ENCODE measurements around the gene BRD2. TPM values are rescaled to one million over a fixed set of nuclear protein-coding genes. Genes with fewer than 3 reads are reported as not detected.

The BRD2 gene
- total RNA-seq, 8 experiments from 2014 or later: 124 to 401 (median 193) TPM

- WGBS, 10 experiments: 55 to 100% (median 73%) methylated on average over 1 to 4 of the region's 4 CpGs; no CpG with 5 or more reads in 1 of the 10 experiments
- H3K27ac ChIP-seq: no peak overlapping the region
- no peaks in the 10 kb centered on the region for H3K4me1 ChIP-seq (replicated peaks in 1 of 2)
- no peak overlapping the region for H3K4me3 ChIP-seq
- no peak for ATAC-seq (replicated peaks in 6 of 8)
- in situ Hi-C loops (cut with MboI; ENCODE audit: low pct_unique_long_range_greater_than_20kb in 2 of 9, low sequenced_read_pairs in 9 of 9, unreplicated experiment in 9 of 9): loop anchor here in 1 of 9 experiments (10.0 kb wide), 1 partner anchor 69 kb away; no protein-coding TSS in a partner anchor
Measured at GRCh38 chr6:32953775-32954174, 14.6 kb upstream of the BRD2 start.

- H3K27ac ChIP-seq: no peak overlapping the region
- 0 to 90% (median 67%) methylated on average over 1 to 4 of the region's 4 CpGs; no CpG with 5 or more reads in 1 of the 10 experiments for WGBS, 10 experiments
- H3K4me3 ChIP-seq: no peak overlapping the region
- in situ Hi-C loops (cut with MboI; ENCODE audit: low pct_unique_long_range_greater_than_20kb in 2 of 9, low sequenced_read_pairs in 9 of 9, unreplicated experiment in 9 of 9): loop anchor here in 1 of 9 experiments (10.0 kb wide), 1 partner anchor 69 kb away; no protein-coding TSS in a partner anchor
- ATAC-seq (replicated peaks in 6 of 8): no peak
- no peaks in the 10 kb centered on the region for H3K4me1 ChIP-seq (replicated peaks in 1 of 2)
Measured at GRCh38 chr6:32954267-32954666, 14.1 kb upstream of the BRD2 start.

- 19 to 100% (median 41%) methylated on average over 1 to 3 of the region's 3 CpGs; no CpG with 5 or more reads in 2 of the 10 experiments for whole genome bisulfite sequencing, 10 experiments
- H3K4me3 ChIP-seq: no peak overlapping the region
- H3K27ac ChIP-seq: no peak overlapping the region
- in situ Hi-C loops (cut with MboI; ENCODE audit: low pct_unique_long_range_greater_than_20kb in 2 of 9, low sequenced_read_pairs in 9 of 9, unreplicated experiment in 9 of 9): loop anchor here in 1 of 9 experiments (10.0 kb wide), 1 partner anchor 70 kb away; no protein-coding TSS in a partner anchor
- ATAC-seq (replicated peaks in 6 of 8): peak in 1 of 8 experiments; percentile 5
- H3K4me1 ChIP-seq (replicated peaks in 1 of 2): no peaks in the 10 kb centered on the region
Measured at GRCh38 chr6:32954986-32955802, 13.2 kb upstream of the BRD2 start.

GRCh38 chr6:32956176-32956575 is 12.2 kb upstream of the BRD2 start:
- H3K4me3 ChIP-seq: no peak overlapping the region
- in situ Hi-C loops (cut with MboI; ENCODE audit: low pct_unique_long_range_greater_than_20kb in 2 of 9, low sequenced_read_pairs in 9 of 9, unreplicated experiment in 9 of 9): loop anchor here in 1 of 9 experiments (10.0 kb wide), 1 partner anchor 71 kb away; no protein-coding TSS in a partner anchor
- WGBS, 10 experiments: 37 to 100% (median 48%) methylated on average over 1 to 2 of the region's 2 CpGs; no CpG with 5 or more reads in 3 of the 10 experiments
- H3K4me1 ChIP-seq (replicated peaks in 1 of 2): no peaks in the 10 kb centered on the region
- no peak overlapping the region for H3K27ac ChIP-seq
- no peak for ATAC-seq (replicated peaks in 6 of 8)

GRCh38 chr6:32960563-32960962 is 7.8 kb upstream of the BRD2 start:
- in situ Hi-C loops (cut with MboI; ENCODE audit: low pct_unique_long_range_greater_than_20kb in 2 of 9, low sequenced_read_pairs in 9 of 9, unreplicated experiment in 9 of 9): no loop called here
- WGBS, 10 experiments: 80 to 100% (median 93%) methylated on average over 1 to 5 of the region's 5 CpGs; no CpG with 5 or more reads in 1 of the 10 experiments
- Histone ChIP-seq H3K4me3 (no peak overlapping the region), H3K4me1 (replicated peaks in 1 of 2) (no peaks in the 10 kb centered on the region), H3K27ac (no peak overlapping the region)
- no peak for ATAC-seq (replicated peaks in 6 of 8)

- Histone ChIP-seq H3K4me3 (no peak overlapping the region), H3K27ac (no peak overlapping the region), H3K4me1 (replicated peaks in 1 of 2) (peaks cover 3 to 6% of the 10 kb centered on the region in 2 donors)
- peak in 3 of 8 experiments; percentile 37 to 59 (median 50) for ATAC-seq (replicated peaks in 6 of 8)
- in situ Hi-C loops (cut with MboI; ENCODE audit: low pct_unique_long_range_greater_than_20kb in 2 of 9, low sequenced_read_pairs in 9 of 9, unreplicated experiment in 9 of 9): no loop called here
- WGBS, 10 experiments: 0 to 100% (median 69%) methylated on average over 1 of the region's 1 CpG; no CpG with 5 or more reads in 2 of the 10 experiments
Measured at GRCh38 chr6:32962213-32962826, 6.1 kb upstream of the BRD2 start.

GRCh38 chr6:32963866-32964265 is 4.5 kb upstream of the BRD2 start:
- Histone ChIP-seq H3K4me1 (replicated peaks in 1 of 2) (peaks cover 4 to 6% of the 10 kb centered on the region in 2 donors), H3K4me3 (no peak overlapping the region), H3K27ac (no peak overlapping the region)
- in situ Hi-C loops (cut with MboI; ENCODE audit: low pct_unique_long_range_greater_than_20kb in 2 of 9, low sequenced_read_pairs in 9 of 9, unreplicated experiment in 9 of 9): no loop called here
- no peak for ATAC-seq (replicated peaks in 6 of 8)
- 71 to 100% (median 88%) methylated on average over 1 of the region's 1 CpG; no CpG with 5 or more reads in 1 of the 10 experiments for WGBS, 10 experiments

- Histone ChIP-seq H3K27ac (no peak overlapping the region), H3K4me3 (no peak overlapping the region), H3K4me1 (replicated peaks in 1 of 2) (peaks cover 4 to 6% of the 10 kb centered on the region in 2 donors)
- ATAC-seq (replicated peaks in 6 of 8): no peak
- 60 to 90% (median 75%) methylated on average over 1 to 4 of the region's 5 CpGs; no CpG with 5 or more reads in 3 of the 10 experiments for WGBS, 10 experiments
- in situ Hi-C loops (cut with MboI; ENCODE audit: low pct_unique_long_range_greater_than_20kb in 2 of 9, low sequenced_read_pairs in 9 of 9, unreplicated experiment in 9 of 9): no loop called here
Measured at GRCh38 chr6:32964776-32965175, 3.6 kb upstream of the BRD2 start.

GRCh38 chr6:32967151-32968091 is 973 bp upstream of the BRD2 start:
- 4 to 17% (median 8%) methylated on average over 3 to 15 of the region's 16 CpGs for WGBS, 10 experiments
- in situ Hi-C loops (cut with MboI; ENCODE audit: low pct_unique_long_range_greater_than_20kb in 2 of 9, low sequenced_read_pairs in 9 of 9, unreplicated experiment in 9 of 9): no loop called here
- ATAC-seq (replicated peaks in 6 of 8): no peak
- Histone ChIP-seq H3K4me1 (replicated peaks in 1 of 2) (peaks cover 4 to 6% of the 10 kb centered on the region in 2 donors), H3K27ac (peak overlapping the region; percentile 99 to 100), H3K4me3 (peak overlapping the region; percentile 53 to 83 (median 60))

GRCh38 chr6:32968867-32969684 is 682 bp downstream of the BRD2 start:
- in situ Hi-C loops (cut with MboI; ENCODE audit: low pct_unique_long_range_greater_than_20kb in 2 of 9, low sequenced_read_pairs in 9 of 9, unreplicated experiment in 9 of 9): no loop called here
- Histone ChIP-seq H3K4me1 (replicated peaks in 1 of 2) (peaks cover 4 to 6% of the 10 kb centered on the region in 2 donors), H3K4me3 (peak overlapping the region; percentile 53 to 83 (median 60)), H3K27ac (peak overlapping the region; percentile 99 to 100)
- peak; percentile 0 to 30 (median 8) for ATAC-seq (replicated peaks in 6 of 8)
- WGBS, 10 experiments: 0% methylated on average over 2 to 5 of the region's 40 CpGs; no CpG with 5 or more reads in 7 of the 10 experiments

- peak overlapping the region; percentile 99 to 100 for H3K27ac ChIP-seq
- peak in 4 of 8 experiments; percentile 0 to 7 (median 2) for ATAC-seq (replicated peaks in 6 of 8)
- in situ Hi-C loops (cut with MboI; ENCODE audit: low pct_unique_long_range_greater_than_20kb in 2 of 9, low sequenced_read_pairs in 9 of 9, unreplicated experiment in 9 of 9): no loop called here
- WGBS, 10 experiments: 0% methylated on average over 1 to 8 of the region's 19 CpGs; no CpG with 5 or more reads in 4 of the 10 experiments
- peaks cover 4 to 7% of the 10 kb centered on the region in 2 donors for H3K4me1 ChIP-seq (replicated peaks in 1 of 2)
- peak overlapping the region; percentile 53 to 83 (median 60) for H3K4me3 ChIP-seq
Measured at GRCh38 chr6:32969685-32970412, 1.5 kb downstream of the BRD2 start.

All from motor neuron (in vitro differentiated cells).